ENCODE measurements around the gene SCAF8.

GRCh38 chr6:154733626-154734382, 588 bp downstream of the SCAF8 start:
- no peak; a peak in 1 of 4 replicates for TF ChIP-seq REST (IDR thresholded peaks at IDR 0.05; ENCODE audit: insufficient read depth in 1 of 2, low read depth in 2 of 2, low read length in 2 of 2)
- TF ChIP-seq POLR2AphosphoS5 (IDR thresholded peaks at IDR 0.05; ENCODE audit: low read depth, low read length) = peak; percentile 82
- TF ChIP-seq TAF1 (IDR thresholded peaks at IDR 0.05; ENCODE audit: borderline replicate concordance, insufficient read depth, low read length) = peak; percentile 63; the same call in 1 of the 2 replicates
- no peak for TF ChIP-seq SIN3A (IDR thresholded peaks at IDR 0.05; ENCODE audit: borderline replicate concordance, insufficient read depth, low read length)
- TF ChIP-seq FOXP2 (optimal IDR thresholded peaks at IDR 0.05; ENCODE audit: borderline replicate concordance, extremely low read depth, extremely low read length, insufficient read depth) = peak; percentile 17

Data from PFSK-1 (cell line).